GM12873 (cell line): ENCODE measurements around the gene RBM12.
A peak's percentile ranks its signal among the peaks of the same experiment; 100 is the strongest.

Experiments
- TF ChIP-seq, protein P1 (sequence below): IDR thresholded peaks from 2 replicates; pipeline ENCODE4 v1.5.1; 2012; ENCODE audit warnings: low read depth, mild to moderate bottlenecking, moderate library complexity, low read length, control low read depth; ENCODE audit not compliant: insufficient read depth; ENCODE audit errors: missing control alignments

Gene RBM12

GRCh38 chr20:35698298-35699126 lies 33.8 kb upstream of the RBM12 start:
- TF ChIP-seq, protein P1, sequence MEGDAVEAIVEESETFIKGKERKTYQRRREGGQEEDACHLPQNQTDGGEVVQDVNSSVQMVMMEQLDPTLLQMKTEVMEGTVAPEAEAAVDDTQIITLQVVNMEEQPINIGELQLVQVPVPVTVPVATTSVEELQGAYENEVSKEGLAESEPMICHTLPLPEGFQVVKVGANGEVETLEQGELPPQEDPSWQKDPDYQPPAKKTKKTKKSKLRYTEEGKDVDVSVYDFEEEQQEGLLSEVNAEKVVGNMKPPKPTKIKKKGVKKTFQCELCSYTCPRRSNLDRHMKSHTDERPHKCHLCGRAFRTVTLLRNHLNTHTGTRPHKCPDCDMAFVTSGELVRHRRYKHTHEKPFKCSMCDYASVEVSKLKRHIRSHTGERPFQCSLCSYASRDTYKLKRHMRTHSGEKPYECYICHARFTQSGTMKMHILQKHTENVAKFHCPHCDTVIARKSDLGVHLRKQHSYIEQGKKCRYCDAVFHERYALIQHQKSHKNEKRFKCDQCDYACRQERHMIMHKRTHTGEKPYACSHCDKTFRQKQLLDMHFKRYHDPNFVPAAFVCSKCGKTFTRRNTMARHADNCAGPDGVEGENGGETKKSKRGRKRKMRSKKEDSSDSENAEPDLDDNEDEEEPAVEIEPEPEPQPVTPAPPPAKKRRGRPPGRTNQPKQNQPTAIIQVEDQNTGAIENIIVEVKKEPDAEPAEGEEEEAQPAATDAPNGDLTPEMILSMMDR = no peak

- TF ChIP-seq, protein P1 = no peak
Measured at GRCh38 chr20:35697696-35698297, 33.1 kb upstream of the RBM12 start.

GRCh38 chr20:35695978-35696377 lies 31.3 kb upstream of the RBM12 start:
- TF ChIP-seq, protein P1 = no peak

DNA sequence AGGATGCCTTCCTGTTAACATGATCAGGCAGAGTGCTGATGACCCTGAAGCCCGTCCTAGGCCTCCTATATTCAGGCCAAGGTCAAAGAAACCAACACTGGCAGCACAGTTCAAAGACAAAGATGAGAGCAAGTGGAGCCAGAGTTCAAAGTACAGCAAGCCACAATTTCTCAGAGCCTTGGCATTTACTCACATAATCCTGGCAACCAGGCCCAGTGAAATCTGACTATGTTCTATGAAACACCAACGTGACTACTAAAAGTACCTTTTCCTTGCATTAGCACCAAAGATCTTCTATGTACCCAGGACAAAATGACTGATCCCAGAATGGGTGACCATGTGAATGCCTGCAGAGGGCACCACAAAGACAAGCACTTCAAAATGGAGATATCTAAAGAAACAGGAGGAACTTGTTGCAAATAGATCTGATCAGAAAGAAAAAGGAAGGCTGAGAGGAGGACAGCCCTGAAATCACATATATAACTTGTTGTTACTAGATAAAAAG lies 30.6 kb upstream of the RBM12 start:
- TF ChIP-seq, protein P1 = no peak

- TF ChIP-seq, protein P1 = no peak
Measured at GRCh38 chr20:35690265-35690664, 25.6 kb upstream of the RBM12 start.

- TF ChIP-seq, protein P1 = peak; percentile 36
Measured at GRCh38 chr20:35686872-35687271, 22.2 kb upstream of the RBM12 start.

- TF ChIP-seq, protein P1 = no peak
Measured at GRCh38 chr20:35681960-35682359, 17.3 kb upstream of the RBM12 start.
